Lower lobe of right lung (tissue), 2 donors: ENCODE data around the gene MYZAP. TPM values are rescaled to one million over a fixed set of nuclear protein-coding genes. Genes with fewer than 3 reads are reported as not detected.

Experiments
- ATAC-seq, 2 donors: fragments of 200-7000 bp; cut with Tn5 transposase; one replicate each; pipeline ENCODE4 v1.9.1; 2020 to 2022; ENCODE audit warnings: mild to moderate bottlenecking in 2 of 2, moderate library complexity in 2 of 2
- DNase-seq: peaks from one replicate; pipeline ENCODE4 v3.0.0-alpha.2; 2020
- H3K27ac ChIP-seq: fragments of 200-600 bp; one replicate; pipeline ENCODE4 v1.8.0; 2022
- H3K27me3 ChIP-seq: fragments of 200-600 bp; one replicate; pipeline ENCODE4 v1.8.0; 2022; ENCODE audit warnings: low read depth
- H3K36me3 ChIP-seq: fragments of 200-600 bp; one replicate; pipeline ENCODE4 v1.8.0; 2022; ENCODE audit warnings: mild to moderate bottlenecking
- H3K4me1 ChIP-seq: fragments of 200-600 bp; one replicate; pipeline ENCODE4 v1.8.0; 2022
- H3K4me3 ChIP-seq: fragments of 200-600 bp; one replicate; pipeline ENCODE4 v1.8.0; 2022; ENCODE audit warnings: mild to moderate bottlenecking
- H3K9me3 ChIP-seq: fragments of 200-600 bp; one replicate; pipeline ENCODE4 v1.8.0; 2022
- intact Hi-C: fragments of 100-400 bp; cut with DNase I; formaldehyde crosslinking; loops from one replicate; pipeline ENCODE4 v1.11.0; 2022
- total RNA-seq: library from RNA; stranded (reverse); fragmentation: NEBNext Ultra II Directional; extraction: Animal tissue kit (Norgen Biotek cat#: 25700); gene quantifications from one replicate; pipeline ENCODE4 v1.2.1, GENCODE V29; 2021
- TF ChIP-seq, protein P1 (sequence below): fragments of 200-600 bp; IDR thresholded peaks from one replicate; pipeline ENCODE4 v1.8.0; 2022; ENCODE audit warnings: antibody characterized with exemption, mild to moderate bottlenecking
- donor health status: DM: no; HTN: yes; CAD: no; lungs with severe emphysema.

MYZAP gene
- total RNA-seq, 1 donor from 2014 or later: 41.3 TPM

DNA sequence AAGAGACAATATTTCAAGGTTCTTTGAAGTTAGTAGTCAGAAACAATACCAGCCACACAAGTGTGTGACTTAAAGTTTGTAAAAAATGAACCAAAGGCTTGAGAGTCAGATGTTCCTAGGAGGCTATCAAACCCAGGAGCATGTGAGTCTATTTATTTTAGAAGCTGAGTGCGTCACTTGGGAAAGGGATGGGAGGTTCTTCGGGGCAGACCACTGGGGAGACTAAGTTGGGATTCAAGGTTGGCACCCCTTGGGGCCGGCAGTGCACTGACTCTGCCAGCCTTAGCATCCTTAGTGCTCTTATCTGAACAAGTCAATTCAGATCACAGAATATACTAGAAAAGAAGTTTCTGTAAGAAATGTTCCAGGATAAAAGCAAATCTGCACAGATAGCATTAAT lies 64.7 kb downstream of the MYZAP start:
- Histone ChIP-seq H3K4me1 (no peaks in the 10 kb centered on the region), H3K36me3 (no peaks in the 10 kb centered on the region), H3K4me3 (no peak overlapping the region), H3K27me3 (no peaks in the 10 kb centered on the region), H3K9me3 (no peaks in the 10 kb centered on the region), H3K27ac (no peak overlapping the region)
- TF ChIP-seq, protein P1, sequence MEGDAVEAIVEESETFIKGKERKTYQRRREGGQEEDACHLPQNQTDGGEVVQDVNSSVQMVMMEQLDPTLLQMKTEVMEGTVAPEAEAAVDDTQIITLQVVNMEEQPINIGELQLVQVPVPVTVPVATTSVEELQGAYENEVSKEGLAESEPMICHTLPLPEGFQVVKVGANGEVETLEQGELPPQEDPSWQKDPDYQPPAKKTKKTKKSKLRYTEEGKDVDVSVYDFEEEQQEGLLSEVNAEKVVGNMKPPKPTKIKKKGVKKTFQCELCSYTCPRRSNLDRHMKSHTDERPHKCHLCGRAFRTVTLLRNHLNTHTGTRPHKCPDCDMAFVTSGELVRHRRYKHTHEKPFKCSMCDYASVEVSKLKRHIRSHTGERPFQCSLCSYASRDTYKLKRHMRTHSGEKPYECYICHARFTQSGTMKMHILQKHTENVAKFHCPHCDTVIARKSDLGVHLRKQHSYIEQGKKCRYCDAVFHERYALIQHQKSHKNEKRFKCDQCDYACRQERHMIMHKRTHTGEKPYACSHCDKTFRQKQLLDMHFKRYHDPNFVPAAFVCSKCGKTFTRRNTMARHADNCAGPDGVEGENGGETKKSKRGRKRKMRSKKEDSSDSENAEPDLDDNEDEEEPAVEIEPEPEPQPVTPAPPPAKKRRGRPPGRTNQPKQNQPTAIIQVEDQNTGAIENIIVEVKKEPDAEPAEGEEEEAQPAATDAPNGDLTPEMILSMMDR: no peak
- no peak for ATAC-seq
- DNase-seq: no peak
- intact Hi-C loops: no loop called here

DNA sequence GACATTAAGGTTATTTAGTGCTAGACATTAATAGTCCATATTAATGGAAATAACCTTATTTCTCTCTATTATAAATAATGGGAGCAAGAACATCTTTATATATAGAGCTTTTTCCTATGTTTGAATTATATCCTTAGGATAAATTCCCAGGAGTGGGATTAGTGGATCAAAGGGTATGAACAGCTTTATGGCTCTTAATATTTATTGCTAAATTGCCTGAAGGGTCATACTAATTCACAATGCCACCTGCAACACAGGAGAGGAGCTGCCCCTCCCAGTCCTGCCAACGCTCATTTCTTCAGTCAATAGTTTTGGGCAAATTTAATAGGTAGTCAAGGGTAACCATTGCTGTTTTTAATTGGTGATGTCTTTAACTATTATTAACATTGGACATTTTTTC lies 65.9 kb downstream of the MYZAP start:
- H3K27me3 ChIP-seq: no peaks in the 10 kb centered on the region
- DNase-seq: no peak

DNA sequence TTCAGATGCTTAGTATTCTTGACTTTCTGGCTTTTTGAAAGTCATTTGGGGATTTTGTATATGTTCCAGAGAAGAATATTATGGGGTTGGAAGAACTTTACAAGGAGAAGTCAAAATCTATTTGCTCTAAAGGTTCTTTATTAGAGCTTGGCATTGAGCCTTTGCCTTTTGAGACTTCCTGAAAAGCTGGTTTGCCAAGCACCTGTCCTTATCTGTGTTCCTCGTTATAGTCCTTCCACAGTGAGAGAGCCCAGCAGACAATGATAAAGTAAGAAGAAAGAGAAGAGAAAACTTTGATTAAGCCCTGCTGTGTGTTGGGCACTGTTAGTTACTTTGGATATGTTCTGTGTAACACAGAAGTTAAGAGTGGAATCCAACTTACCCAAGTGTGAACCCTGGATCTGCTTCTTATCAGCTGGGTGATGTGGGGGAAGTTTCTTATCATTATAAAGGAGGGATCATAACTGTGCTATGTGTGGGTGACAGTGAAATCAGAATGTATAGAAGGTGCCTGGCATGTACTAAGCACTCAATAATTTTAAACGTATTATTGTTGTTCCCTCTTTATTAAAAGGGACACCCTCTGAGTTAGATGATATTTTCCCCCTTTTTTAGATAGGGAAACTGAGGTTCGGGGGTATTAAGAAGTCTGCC lies 70.5 kb downstream of the MYZAP start:
- intact Hi-C loops: no loop called here
- no peak for ATAC-seq
- Histone ChIP-seq H3K4me1 (no peaks in the 10 kb centered on the region), H3K27ac (no peak overlapping the region), H3K4me3 (no peak overlapping the region), H3K9me3 (no peaks in the 10 kb centered on the region), H3K27me3 (no peaks in the 10 kb centered on the region), H3K36me3 (no peaks in the 10 kb centered on the region)
- TF ChIP-seq, protein P1: no peak
- DNase-seq: no peak

More for the DNA sequence above, 65.9 kb downstream of the MYZAP start:
- no peak overlapping the region for H3K27ac ChIP-seq
- intact Hi-C loops: no loop called here
- TF ChIP-seq, protein P1: no peak
- no peaks in the 10 kb centered on the region for H3K36me3 ChIP-seq
- H3K4me1 ChIP-seq: no peaks in the 10 kb centered on the region
- ATAC-seq: no peak
- H3K4me3 ChIP-seq: no peak overlapping the region
- H3K9me3 ChIP-seq: no peaks in the 10 kb centered on the region

DNA sequence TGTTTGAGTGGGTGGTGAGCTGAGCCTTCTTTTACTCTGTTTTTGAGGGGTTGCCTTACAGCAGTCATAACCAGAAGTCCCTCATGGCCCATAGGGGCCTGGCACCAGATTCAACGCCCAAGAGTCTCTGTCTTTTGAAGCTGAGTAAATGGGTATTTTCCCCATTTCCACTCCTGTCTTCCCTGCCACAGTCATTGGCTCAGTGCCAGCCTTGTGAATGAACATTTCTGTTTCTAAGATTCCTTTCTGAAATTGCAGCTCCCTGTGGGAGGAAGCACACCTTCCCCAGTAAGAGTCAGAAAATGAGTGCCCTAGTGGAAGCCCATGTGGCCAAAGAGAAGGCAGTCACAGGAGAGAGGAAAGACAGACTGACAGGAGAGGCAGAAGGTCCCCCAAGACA lies 71.1 kb downstream of the MYZAP start:
- H3K4me3 ChIP-seq: no peak overlapping the region
- no peaks in the 10 kb centered on the region for H3K36me3 ChIP-seq
- DNase-seq (no peak), ATAC-seq (no peak)
- TF ChIP-seq, protein P1: no peak
- intact Hi-C loops: no loop called here
- peaks cover 5% of the 10 kb centered on the region for H3K4me1 ChIP-seq
- no peak overlapping the region for H3K27ac ChIP-seq
- no peaks in the 10 kb centered on the region for H3K27me3 ChIP-seq
- no peaks in the 10 kb centered on the region for H3K9me3 ChIP-seq

DNA sequence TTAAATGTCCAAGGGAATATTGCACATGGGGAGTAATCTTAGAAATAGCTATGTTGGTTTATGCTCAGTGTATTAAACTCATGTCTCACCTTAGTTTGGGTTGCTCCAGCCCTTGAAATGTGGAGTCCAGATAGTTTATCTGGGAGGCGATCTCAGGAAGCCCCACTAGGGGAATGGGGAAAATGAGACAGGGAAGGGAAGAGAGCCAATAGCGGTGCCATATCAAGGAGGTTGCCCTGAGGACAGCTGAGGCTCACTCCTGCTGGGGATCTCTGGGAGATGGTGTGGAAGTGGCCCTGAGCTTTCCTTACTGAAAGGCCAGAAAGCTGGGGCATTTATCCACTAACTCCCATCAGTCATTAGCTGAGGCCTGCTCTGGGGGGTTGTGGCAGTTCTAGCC lies 71.6 kb downstream of the MYZAP start:
- no peak overlapping the region for H3K4me3 ChIP-seq
- TF ChIP-seq, protein P1: no peak
- H3K4me1 ChIP-seq: peaks cover 9% of the 10 kb centered on the region
- no peaks in the 10 kb centered on the region for H3K9me3 ChIP-seq
- no peaks in the 10 kb centered on the region for H3K27me3 ChIP-seq
- ATAC-seq (no peak), DNase-seq (no peak)
- intact Hi-C loops: no loop called here
- H3K36me3 ChIP-seq: no peaks in the 10 kb centered on the region
- H3K27ac ChIP-seq: no peak overlapping the region
